GM21576 (cell line): ENCODE results near the gene SFXN1.
"Not testable (repeated sequence)": the region's sequence is repeated elsewhere in the genome, so short reads cannot be mapped to it uniquely, and the experiment has no call there.

Experiments
- ATAC-seq: cut with Tn5 transposase; IDR thresholded peaks from one replicate; pipeline ENCODE4 v1.9.1; 2021; ENCODE audit warnings: mild to moderate bottlenecking, moderate library complexity; ENCODE audit not compliant: unreplicated experiment

Gene SFXN1

DNA sequence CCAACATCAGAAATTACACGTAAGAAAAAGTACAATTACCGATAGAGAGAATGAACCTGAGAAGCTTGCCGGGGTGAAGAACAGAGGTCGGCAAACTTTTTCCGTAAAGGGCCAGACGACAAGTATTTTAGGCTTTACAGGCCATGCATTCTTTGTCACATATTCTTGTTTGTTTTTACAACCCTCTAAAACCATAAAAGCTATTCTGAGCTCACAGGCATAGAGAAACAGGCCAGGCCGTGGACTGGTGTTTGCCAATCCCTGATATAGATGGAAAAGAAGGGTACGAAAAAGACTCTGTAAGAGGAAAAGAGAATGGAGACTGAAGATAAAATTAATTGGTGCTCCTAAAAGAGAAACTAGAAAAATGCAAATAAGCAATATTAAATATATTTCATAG is 15.4 kb downstream of the SFXN1 start:
- ATAC-seq: no peak

DNA sequence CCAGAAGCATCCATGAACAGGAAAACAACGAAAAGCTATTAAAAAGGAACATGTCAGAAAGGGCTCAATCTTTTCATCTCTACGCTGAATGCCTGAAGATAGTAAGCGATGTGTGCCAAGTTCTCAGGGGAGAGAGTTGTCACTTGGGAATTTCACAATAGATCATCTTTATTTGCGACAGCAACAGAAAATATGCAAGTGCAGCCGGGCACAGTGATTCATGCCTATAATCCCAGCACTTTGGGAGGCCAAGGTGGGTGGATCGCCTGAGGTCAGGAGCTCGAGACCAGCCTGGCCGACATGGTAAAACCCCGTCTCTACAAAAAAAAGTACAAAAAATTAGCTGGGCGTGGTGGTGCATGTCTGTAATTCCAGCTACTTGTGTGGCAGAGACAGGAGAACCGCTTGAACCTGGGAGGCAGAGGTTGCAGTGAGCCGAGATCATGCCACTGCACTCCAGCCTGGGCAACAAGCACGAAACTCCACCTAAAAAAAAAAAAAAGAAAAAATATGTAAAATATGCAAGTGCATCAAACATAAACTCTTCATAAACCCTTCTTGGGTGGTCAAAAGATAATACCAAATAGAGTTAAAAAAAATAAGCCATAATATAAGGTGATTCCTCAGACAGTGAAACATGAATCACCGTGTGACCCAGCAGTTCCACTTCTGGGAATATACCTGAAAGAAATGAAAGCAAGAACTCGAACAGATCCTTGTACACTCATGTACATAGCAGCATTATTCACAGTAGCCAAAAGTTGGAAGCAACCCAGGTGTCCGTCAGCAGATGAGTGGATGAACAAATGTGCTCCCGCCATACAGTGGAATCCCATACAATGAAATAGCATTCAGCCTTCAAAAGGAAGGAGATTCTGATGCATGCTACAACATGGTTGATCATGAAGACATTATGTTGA is 16.2 kb downstream of the SFXN1 start:
- ATAC-seq: no peak

DNA sequence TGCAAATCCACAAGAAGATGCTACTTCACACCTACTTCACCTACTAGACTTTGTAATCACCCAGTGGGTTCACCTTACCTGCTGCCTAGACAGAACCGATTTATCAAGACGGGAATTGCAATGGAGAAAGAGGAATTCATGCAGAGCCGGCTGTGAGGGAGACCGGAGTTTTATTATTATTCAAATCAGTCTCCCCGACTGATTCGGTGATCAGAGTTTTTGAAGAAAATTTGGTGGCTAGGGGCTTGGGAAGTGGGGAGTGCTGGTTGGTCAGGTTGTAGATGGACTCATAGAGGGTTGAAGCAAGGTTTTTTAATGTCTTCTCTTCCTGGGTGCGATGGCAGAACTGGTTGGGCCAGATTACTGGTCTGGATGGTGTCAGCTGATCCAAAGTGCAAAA is 23.4 kb downstream of the SFXN1 start:
- no peak for ATAC-seq

DNA sequence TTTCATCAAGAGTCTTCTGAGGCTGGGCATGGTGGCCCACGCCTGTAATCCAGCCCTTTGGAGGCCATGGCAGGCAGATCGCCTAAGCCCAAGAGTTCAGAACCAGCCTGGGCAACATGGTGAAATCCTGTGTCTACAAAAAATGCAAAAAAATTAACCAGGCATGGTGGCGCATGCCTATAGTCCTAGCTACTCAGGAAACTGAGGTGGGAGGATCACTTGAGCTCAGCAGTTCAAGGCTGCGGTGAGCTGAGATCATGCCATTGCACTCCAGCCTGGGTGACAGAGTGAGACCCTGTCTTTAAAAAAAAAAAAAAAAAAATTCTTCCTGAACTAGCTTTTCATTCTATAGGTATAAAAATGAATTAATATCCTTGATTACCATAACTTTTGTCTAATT is 29.3 kb downstream of the SFXN1 start:
- ATAC-seq: not testable (repeated sequence)

DNA sequence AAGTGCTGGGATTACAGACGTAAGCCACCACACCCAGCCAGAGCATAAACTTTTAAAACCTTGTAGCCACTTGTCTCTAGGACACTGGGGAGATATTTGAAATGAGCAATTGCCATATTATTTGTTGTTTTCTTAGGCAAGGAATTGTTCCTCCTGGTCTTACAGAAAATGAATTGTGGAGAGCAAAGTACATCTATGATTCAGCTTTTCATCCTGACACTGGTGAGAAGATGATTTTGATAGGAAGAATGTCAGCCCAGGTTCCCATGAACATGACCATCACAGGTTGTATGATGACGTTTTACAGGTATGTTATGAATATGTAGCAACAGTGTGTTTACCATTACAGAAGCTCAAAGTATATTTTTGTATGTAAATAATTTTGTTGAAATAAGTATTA is 30.5 kb downstream of the SFXN1 start:
- ATAC-seq: no peak

DNA sequence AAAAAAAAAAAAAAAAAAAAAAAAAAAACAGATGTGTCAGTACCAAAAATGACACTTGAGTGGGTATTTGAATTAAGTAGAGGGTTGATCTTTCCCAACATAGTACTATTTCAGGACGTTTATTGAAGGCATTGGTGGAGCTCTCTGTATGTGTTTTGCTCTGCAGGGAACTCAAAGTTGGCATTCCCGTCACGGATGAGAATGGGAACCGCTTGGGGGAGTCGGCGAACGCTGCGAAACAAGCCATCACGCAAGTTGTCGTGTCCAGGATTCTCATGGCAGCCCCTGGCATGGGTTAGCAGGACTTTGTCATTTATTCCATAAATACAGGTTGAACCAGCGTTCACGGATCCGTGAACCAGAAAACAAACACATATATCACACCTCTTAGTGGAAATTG is 34.9 kb downstream of the SFXN1 start:
- no peak for ATAC-seq

DNA sequence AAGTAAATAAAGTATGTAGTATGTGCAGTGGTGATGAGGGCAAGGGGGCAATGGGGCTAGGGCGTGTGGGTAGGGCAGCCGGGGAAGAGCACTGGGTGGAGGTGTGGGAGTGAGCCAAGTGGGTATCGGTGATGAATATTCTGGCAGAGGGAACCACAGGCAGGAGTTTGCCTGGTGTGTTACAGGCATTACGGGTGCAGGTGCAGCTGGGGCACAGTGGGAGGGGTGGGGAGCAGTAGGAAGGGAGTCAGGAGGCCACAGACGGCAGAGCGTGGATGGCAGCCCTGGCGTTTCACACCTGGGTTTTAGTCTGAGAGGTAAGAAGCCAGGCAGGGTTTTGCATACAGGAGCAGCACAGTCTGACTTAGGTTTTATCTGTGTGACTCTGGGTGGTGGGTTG is 35.4 kb downstream of the SFXN1 start:
- no peak for ATAC-seq

DNA sequence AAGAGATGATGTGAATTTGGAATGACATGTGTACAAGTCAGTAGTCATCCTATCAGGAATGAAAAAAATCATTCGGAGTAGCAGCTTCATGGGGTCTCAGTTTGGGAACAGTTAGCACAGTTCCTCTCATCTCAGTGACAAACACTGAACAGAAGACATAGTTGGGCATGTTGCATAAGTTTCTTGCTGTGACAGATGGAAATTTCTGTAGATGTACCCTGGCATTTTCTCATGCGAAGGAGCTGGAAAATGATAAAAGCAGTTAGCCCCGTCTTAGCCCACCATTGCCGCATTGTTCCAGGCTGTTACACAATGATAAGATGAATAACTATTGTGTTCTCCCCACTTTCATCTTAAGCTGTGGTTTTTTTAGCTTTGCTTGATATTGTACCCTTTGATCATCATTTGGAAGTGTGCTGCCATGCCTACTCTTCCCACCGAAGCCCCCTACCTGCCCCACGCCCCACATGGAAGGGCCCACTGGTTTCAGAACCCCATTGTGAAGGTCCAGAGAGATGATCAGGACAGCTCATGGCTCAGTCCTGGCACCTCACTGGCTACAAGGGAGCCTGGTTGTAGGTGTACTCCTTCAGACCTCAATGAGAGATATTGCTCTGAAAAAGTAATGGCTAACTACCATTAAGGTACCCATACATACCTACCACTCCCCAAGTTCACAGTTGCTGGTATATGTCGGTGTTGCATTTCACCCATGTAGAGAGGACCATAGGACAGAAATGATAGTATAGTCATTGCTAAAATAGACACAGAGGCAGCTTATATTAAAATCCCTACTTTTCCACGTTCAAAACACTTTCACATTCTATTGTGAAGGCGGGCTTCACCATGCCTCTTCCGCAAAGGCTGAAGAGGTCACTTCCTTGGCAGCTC is 38.8 kb downstream of the SFXN1 start:
- no peak for ATAC-seq

DNA sequence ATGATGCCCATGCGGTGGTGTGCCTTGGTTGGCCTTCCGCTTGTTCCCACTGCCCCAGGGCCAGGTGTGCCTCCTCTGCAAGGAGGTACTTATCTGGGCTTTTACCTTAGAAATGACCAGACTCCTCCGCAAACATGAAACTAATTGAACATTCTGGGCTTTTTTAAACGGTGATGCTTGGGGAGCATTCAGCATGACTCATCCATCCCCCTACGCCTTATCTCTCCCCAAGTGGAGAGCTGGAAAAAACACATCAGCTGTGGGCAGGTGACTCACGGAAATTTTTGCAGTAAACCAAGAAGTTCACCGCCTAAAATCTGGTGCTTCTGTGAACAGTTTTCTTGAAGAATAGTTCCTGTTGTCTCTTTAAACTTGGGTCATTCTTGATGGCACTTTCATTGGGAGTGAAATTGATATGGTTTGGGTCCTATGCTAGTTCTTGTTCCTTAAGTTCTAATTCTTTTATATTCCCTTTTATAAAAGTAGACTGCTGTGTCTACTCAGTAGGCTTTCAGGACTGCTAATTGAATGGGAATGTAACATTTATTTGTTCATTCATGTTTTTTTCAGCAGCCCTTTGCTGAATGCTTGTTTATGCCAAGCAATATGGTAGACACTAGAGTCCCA is 39.6 kb downstream of the SFXN1 start:
- no peak for ATAC-seq

DNA sequence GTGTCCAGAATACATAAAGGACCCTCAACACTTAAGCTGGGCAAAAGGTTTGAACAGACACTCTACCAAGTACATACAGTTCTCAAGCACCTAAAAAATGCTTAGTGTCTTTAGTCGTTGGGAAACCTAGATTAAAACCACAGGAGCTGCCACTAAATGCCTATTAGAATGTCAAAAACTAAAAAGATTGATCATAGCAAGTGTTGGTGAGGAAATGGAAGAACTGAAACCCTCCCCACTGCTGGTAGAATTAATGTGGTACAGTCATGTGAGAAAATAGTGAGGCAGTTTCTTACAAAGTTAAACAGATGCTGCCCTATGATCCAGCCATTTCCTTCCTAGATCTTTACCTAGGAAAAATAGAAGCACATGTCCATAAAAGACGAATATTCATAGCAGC is 40.6 kb downstream of the SFXN1 start:
- no peak for ATAC-seq

DNA sequence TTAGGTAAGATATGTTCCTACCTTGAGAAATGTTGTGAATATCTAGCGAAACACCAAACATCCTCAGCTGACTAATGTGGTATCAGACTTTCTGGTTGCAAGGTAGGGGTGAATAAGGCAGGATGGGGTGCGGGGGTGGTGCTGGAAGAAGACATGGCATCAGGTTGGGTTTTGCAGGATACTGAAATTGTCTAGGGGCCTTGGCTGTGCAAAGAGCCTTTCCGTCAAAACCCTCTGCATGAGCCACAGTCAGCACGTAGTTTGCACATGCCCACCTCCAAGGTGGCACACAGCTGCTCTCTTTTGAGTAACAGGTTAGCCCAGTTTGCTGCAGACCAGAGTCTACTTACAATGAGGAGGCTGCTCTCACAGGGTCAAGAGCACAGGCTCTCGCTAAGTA is 42.0 kb downstream of the SFXN1 start:
- no peak for ATAC-seq

DNA sequence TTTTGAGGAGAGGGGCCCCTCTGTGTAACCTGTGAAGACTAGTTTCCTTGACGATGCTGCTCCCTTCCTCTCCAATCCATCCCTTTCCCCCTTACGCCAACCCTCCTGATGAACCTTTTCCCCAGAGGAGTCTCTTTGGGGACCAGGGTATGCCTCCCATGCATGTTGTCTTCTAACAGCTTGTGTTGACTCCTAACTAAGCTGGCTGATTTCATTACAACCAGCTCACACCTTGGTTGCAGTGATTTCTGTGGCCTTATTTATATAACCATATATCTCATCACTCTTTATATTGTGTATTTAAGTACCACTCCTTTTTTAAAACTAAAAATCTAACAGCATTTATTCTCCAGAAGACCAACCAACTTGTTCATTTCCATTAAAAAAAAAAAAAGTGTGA is 42.5 kb downstream of the SFXN1 start:
- no peak for ATAC-seq

DNA sequence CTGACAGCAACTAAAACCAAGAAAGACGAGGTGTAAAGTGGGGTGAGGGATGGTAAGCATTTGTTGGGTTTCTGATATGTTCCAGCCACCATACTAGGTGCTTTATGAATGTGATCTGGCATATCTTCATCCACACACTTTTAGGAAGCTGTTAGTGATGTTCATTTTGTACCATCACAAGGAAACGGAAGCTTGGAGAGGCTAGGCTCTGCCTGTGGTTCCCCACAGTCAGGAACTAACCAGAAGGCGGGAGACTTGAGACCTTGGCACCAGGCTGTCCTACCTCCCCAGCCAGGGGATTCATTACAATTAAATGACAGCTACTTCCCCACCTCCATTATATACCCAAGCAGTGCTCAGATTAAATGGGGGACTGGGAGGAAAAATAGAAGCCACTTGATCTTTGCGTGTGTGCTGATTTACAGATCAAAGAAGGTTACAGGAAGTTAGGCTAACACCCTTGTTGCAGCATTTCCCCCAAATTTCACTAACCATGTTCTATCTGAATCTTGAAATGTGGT is 43.0 kb downstream of the SFXN1 start:
- no peak for ATAC-seq

DNA sequence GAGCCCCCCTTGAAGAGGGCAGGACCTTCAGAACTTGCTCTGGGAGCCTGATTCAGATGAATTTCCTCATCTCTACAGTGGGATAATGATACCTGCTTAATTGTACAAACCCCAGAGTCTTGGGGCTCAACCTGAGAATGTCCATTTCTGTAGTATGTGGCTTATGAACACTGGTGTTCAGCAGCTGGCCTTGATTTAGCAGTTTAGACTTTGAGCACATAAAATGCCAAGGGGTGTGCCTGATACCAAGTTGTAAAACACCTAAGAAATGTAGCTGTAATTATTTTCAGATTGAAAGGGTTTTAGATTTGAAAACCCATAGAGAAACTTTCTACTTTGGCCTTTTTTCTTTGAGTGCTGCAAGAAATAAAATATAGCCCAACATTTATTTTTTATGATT is 44.9 kb downstream of the SFXN1 start:
- no peak for ATAC-seq

DNA sequence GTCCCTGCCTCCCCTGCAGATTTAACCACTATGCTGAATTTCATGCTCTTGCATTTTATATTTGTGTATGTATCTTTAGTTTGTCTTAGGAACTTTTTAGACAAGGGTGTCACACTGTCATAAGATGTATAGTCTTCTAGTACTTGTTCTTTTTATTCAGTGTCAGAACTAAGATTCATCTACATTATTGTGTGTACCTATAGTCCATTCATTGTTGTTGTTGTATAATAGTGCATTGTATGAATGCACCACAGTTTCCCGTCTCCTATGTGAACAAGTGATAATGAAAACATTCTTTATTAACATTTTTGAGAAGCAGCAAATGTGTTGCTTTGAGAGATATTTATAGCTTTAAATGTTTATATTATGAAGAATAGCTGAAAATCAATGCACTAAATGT is 45.9 kb downstream of the SFXN1 start:
- no peak for ATAC-seq

DNA sequence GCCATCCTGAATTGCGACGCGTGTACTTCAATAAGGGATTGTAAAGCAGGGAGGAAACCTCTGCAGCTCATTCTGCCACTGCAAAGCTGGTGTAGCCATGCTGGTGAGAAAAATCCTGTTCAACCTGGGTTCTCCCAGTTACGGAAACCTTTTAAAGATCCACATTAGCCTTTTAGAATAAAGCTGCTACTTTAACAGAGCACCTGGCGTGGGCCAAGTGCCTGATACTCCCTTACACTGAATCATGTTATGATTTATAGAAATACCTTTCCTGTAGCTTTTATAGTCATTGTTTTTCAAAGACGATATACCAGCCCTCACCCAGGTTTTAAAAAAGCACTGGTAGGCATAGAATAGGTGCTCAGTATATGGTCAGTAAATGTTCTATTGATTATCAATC is 48.3 kb downstream of the SFXN1 start:
- no peak for ATAC-seq

DNA sequence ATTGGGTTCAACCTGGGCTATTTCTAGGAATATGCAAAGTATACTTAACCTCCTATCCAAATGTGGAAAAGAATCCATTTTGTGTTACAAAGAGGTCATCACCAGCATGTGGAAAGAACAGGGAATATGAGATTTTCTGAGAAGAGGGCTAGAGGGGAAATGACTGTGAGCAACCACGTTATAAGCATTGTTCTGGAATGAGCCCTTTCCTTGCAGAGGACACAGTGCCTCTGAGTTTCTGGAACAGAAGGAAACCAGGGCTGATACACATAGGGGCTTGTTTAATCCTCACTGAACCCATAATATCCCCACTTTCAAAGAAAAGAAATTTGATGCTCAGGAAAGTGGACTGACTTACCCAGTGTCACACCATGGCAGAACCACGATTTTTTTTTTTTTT is 53.0 kb downstream of the SFXN1 start:
- ATAC-seq: no peak

DNA sequence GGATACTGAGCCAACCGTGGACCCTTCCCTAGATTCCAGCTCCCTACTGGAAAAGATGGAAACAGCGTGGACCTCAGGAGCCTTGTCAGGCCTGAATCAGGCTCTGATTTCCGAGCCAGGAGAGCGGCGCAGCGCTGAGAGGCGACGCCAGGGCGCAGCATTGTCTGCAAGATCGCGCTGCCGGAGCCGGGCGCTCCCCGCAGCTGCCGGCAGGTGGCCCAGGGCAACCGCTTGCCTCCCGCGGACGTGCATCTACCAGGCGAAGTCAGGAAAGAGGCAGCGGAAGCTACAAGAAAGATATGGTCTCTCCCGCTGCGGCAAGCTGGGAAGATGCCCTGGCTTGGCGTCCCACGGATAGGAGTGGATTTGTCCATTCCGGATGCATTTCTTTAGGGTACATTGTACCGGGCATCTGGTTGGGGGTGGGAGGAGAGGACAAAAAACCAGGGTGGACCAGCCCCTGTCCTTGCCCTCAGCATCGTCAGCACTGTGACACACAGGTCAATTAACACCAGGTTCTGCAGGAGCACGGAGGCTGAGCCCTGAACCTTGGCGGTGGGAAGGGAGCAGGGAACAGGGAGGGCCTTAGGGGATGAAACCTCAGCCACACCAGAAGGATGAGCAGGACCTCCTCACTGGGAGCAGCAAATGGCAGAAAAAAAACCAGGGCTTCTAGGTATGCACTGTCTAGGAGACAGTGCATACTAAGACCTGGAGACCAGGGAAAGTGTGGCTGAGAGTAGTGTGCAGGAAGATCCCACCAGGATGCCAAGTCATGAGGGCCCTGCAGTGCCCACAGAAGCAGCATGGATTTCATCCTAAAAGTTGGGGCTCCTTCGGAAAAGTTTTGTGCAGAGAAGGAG is 55.9 kb downstream of the SFXN1 start:
- peak; percentile 92 for ATAC-seq

DNA sequence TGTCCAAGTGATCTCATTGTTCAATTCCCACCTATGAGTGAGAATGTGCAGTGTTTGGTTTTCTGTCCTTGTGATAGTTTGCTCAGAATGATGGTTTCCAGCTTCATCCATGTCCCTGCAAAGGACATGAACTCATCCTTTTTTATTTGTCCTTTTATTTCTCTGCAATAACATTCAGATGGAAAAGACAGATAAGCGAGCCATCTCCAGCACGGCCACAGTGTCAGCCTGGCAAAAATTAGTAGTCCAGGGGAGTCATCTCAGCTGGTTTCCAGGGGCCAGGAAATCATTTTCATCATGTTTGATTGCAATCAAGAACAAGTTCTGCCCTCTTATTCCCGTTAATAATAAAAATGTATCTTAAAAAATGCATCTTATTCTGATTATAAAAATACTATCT is 57.0 kb downstream of the SFXN1 start:
- ATAC-seq: not testable (repeated sequence)

DNA sequence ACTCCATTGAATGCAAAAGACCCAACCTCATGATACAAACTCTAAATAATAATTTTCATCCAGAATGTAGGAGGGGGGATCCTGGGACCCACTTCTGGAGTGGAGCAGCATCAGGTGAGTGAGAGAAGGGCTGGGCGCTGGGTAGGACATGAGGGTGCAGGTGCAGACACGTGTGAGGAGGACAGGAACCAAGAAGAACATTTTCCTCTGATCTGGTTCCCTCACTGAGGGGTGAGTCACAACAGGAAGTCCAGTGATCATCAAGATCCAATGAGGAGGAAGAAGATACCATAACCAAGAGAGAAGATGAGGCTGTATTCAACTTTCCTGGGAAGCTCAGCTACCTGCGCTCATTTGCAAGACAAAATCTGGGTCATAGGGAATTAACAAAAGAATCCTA is 57.4 kb downstream of the SFXN1 start:
- no peak for ATAC-seq
